ENCODE results near the gene ZNF594.
"Not testable (repeated sequence)": the region's sequence is repeated elsewhere in the genome, so short reads cannot be mapped to it uniquely, and the experiment has no call there.

The ZNF594 gene

DNA sequence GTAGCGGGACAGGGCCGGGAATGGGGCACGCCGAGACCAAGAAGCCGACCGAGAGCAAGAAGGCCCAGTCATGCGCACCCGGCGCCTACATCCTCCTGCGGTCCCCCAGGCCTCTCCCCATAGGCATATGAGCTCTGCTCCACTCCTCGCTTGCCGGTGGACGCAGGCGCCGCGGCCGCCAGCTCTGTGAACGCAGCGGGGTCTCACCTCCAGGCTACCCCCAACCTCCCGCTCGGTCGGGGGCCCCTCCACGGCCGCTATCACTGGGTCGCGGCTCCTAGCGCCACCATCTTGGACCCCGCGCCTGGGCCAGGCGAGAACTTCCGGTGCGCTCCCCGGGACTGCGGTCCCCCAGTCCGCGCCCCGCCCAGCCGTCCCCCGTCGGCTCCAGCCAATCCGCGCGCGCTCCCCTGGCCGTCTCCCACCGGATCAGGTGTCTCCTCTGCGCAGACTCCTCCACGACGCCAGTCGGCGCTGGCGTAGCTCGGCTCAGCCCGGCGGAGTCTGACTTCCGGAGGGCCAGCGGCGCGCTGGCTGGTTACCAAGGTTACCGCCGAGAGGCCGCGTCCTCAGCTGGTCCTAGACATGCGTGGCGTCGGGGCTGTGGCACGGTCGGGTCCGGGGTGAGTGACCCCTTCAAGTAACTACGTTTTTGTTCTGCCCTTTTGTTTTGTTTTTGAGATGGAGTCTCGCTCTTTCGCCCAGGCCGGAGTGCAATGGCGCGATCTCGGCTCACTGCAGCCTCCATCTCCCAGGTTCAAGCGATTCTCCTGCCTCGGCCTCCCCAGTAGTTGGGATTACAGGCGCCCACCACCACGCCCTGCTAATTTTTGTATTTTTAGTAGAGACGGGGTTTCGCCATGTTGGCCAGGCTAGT lies at the start of gene ZNF594:
Gene ZNF594 (minus strand): TSS at position 328 of the 877 bp plus-strand sequence. CDS start 7,612 bp downstream, outside the sequence.
- peak; percentile 97 for DNase-seq

DNA sequence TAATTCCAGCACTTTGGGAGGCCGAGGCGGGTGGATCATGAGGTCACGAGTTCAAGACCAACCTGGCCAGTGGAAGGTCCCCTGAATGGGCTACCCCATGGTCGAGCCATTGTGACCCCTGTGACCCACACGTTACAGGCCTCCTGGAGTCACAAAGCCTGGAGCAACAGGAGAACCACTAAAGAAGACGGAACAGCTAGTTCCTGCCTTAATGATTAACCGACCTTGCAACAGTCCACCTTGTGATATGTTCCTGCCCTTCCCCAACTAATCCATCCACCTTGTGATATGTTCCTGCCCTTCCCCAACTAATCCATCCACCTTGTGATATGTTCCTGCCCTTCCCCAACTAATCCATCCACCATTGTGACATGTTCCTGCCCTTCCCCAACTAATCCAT lies 48.1 kb upstream of the ZNF594 start:
- not testable (repeated sequence) for DNase-seq

DNA sequence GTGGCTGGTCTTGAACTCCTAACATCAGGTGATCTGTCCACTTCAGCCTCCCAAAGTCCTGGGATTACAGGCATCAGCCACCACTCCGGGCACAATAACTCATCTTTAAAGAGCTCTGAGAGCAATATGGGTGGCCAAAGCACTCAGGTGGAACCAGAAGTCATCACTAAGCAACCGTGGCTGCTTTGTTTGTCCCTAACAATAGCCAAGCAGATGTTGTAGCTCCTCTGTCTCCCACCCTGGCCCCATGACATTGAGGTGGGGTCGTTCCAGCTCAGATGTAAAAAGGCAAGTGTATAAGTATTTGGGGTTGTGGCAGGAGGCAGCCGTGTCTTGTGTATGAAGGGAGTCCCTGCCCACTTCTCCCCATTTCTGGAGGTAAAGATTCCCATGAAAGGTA lies 46.7 kb upstream of the ZNF594 start:
- DNase-seq: no peak

DNA sequence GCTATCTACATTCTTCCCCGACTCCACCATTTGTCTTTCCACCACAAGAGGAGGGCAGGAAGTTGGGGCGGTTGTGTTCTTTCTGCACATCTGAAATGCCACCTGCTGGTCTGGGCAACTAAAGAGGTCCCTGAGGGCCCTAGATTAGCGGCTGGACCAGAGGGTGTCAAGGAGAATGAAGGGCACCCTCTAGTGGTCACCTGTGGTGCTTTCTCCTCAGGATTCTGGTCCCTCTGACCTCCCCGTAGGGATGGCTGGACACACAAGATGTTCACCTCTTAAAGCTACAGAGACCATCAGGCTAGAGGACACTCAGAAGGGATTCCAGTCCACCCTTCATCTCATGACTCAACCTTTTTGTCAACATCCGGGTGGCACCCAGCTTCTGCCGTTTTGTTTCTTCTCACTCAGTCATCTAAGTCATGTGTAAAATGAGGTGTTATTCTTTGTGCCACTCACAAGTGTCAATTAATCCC lies 45.9 kb upstream of the ZNF594 start:
- no peak for DNase-seq

DNA sequence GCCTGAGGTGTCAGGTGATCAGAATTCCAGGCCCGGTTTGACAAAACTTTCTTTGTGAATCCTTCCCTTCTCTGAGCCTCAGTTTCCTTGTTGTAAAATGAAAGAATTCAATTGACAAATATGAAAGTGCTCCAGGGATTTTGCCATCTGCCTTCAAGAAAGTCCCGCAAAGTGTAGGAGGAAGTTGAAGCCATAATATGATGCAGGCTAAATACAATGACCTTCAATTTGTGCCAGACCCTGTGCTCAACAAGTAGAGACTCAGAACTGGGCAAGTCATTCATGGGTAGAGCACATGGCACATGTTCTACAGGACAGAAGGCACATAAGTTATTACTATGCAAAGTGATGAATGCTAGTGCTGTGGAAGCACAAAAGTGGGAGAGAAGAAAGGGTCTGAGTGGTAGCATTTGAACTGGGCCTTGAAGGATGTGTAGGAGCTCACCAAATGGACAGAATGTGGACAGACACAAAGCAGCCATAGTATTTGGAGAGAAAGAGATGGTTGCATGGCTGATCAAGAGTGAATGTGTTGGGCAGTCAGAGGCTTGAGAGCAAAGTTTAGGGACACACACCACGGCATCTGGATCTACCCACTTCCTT lies 45.4 kb upstream of the ZNF594 start:
- DNase-seq: no peak

DNA sequence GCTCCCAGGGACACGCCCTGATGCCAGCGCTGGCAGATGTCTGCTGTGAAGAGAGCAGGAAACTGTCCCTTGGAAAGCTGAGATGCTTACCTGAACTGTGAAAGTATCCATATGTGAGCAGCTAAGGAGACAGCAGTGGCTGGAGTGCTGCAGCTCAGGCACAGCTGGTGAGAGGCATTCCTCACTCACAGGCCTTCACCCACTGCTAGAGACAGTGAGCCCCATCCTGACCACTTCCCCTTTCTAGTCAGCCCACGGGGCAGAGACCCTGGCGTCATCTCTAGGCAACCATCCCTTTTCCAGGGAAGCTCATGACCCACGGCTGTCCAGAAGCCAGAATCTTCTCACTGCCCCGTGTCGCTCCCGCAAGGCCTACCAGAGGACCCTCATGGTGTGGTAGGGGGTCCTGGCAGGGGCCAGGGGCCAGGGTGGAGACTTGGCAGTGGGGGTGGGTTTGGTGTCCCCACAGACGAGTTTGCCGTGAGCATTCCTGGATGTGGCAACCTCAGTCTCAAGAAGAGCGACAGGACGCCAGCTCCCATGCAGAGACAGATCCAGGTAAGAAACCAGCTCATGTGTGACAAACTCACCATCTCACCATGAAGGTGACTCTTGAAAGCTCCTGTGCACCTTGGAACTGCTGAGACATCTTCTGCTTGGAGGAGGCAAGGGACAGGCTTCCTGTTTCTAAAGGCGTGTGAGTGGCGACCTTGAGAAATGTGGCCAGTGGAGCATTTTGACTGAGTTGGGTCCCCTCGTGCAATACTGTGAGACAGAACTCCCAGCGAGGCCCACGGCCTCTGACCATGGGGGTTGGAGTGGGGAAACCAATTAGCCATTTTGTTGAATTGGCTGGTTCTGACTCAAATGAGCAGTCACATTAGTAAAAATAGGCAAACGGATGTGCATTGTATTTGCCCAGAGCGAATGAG lies 43.2 kb upstream of the ZNF594 start, which contains the start of gene SCIMP:
Gene SCIMP (minus strand): TSS at position 216 of the 932 bp plus-strand sequence. CDS start 105 bp downstream, at position 111.
- DNase-seq: no peak

DNA sequence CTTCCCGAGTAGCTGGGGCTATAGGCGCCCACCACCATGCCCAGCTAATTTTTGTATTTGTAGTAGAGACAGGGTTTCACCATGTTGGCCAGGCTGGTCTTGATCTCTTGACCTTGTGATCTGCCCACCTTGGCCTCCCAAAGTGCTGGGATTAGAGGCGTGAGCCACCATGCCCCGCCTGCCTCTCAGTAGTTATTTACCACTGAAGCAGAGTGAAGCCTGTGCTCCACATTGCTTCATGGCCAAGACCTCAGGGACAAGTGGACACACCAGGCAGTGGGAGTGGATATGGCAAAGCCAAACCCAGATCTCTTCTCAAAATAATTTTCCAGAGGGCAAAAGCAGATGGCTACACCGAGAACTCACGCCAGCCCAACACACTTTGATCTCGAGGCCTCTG lies 41.8 kb upstream of the ZNF594 start:
- not testable (repeated sequence) for DNase-seq

DNA sequence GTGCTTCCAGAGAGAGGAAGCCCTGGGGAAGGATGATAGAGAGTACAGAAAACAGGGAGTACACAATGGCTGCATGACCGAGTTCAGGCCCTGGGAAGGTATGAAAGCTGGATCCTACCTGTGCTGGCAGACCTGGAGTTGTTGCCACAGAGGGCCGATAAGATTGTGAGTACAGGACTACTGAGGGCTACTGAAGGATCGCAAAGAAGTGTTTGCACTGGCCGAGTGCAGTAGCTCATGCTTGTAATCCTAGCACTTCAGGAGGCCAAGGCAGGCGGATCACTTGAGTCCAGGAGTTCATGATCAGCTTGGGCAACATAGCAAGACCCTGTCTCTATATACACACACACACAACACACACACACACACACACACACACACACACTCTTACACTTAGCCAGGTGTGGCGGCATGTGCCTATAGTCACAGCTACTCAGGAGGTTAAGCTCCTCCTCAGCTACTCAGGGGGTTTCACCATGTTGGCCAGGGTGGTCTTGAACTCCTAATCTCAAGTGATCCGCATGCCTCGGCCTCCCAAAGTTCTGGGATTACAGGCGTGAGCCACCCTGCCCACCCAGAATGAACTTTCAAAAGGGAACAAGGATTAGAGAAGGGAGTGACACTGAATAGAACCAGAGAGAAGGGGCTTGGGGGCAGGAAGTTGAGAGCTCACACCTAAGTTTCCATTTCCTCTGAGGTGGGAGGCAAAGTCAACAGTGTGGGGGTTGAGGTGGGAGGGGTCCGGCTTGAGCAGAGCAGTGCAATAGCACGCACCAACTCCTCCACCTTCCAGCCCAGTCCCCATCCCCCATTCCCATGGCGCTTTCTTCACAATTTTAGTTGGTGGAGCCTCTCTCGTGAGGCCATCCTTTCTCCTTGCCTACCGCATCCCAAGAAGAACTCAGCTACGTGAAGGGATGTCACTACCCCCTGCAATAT lies 35.5 kb upstream of the ZNF594 start:
- no peak for DNase-seq

DNA sequence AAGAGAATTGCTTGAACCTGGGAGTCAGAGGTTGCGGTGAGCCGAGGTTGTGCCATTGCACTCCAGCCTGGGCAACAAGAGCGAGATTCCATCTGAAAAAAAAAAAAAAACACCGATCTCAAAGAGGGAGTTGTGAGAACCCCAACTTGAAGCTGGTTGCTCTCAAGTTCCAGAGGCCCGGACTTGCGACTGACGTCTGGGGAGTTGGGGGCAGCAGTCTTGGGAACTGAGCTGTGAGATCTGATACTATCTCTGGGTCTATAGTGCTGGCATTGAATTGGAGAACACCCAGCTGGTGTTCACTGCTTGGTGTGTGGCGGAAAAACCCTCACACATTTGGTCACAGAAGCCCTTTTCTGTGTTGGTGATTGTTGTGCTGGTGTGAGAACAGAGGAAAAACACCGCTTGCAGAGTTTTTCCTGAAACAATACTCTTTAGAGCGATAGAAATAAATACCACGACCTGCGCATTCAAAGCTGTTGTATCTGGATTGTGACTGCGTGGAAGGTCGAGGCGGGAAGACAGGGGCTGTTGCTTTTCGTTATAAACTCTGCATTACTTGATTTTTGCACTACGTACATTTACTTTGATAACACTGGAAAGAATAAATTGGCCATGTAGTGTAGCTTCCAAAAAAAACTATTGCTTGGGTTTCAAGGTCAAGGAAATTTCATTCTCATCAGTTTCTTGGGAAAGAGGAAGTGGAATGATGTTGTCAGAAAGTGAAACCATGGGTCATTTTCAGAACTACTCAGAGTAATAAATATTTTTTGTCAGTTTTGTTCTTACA lies 34.2 kb upstream of the ZNF594 start:
- DNase-seq: no peak

DNA sequence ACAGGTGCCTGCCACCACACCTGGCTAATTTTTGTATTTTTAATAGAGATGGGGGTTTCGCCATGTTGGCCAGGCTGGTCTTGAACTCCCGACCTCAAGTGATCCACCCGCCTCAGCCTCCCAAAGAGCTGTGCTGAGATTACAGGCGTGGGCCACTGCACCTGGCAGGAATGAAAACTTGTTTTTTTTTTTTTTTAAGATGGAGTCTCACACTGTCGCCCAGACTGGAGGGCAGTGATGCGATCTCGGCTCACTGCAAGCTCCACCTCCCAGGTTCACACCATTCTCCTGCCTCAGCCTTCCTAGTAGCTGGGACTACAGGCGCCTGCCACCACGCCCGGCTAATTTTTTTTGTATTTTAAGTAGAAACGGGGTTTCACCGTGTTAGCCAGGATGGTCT lies 30.2 kb upstream of the ZNF594 start:
- not testable (repeated sequence) for DNase-seq

DNA sequence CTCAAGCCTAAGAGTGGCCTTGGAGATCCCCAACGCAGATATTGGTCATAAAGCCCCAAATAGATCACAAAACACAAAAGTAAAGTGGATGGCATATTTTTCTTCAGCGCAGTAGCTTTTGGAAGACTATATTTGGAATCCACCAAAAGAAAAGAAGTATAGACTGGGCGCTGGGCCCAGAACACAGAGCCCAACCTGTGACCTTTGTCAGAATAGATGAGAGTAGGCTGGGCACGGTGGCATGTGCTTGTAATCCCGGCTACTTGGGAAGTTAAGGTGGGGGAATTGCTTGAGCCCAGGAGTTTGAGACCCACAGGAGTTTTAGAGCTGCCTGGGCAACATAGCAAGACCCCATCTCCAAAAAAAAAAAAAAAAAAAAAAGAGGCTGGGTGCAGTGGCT lies 28.4 kb upstream of the ZNF594 start:
- no peak for DNase-seq

DNA sequence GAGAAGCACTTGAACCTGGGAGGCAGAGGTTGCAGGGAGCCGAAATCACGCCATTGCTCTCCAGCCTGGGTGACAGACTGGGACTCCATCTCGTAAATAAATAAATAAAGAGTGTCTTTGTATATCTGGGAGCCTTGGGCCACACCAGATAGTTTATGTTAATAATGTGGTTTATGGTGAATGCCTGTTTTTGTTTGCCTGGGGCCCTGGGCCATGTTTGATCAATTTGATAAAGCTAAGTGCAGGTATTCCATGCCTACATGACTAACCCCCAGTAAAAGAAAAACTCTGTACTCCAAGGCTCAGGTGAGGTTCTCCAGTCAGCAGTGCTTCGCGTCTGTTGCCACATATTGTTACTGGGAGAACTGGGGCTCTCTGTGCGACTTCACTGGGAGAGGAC lies 27.9 kb upstream of the ZNF594 start:
- no peak for DNase-seq

DNA sequence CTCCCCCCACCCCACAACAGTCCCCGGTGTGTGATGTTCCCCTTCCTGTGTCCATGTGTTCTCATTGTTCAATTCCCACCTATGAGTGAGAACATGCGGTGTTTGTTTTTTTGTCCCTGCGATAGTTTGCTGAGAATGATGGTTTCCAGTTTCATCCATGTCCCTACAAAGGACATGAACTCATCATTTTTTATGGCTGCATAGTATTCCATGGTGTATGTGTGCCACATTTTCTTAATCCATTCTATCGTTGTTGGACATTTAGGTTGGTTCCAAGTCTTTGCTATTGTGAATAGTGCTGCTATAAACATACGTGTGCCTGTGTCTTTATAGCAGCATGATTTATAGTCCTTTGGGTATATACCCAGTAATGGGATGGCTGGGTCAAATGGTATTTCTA lies 25.9 kb upstream of the ZNF594 start:
- not testable (repeated sequence) for DNase-seq

DNA sequence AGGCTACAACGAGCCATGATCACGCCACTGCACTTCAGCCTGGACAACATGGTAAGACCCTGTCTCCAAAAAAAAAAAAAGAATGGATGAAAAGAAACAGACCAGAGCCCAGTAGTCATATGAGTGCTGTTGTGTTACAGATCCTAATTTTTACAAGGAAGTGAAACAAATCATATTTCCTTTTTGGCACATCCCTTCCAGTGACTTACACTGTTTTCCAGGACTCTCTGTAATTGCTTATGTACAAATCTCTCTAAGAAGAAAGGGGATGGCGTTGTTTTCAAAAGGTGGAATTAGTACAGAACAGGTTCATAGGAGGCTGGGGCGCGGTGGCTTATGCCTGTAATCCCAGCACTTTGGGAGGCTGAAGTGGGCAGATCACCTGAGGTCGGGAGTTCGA lies 19.8 kb upstream of the ZNF594 start:
- no peak for DNase-seq

DNA sequence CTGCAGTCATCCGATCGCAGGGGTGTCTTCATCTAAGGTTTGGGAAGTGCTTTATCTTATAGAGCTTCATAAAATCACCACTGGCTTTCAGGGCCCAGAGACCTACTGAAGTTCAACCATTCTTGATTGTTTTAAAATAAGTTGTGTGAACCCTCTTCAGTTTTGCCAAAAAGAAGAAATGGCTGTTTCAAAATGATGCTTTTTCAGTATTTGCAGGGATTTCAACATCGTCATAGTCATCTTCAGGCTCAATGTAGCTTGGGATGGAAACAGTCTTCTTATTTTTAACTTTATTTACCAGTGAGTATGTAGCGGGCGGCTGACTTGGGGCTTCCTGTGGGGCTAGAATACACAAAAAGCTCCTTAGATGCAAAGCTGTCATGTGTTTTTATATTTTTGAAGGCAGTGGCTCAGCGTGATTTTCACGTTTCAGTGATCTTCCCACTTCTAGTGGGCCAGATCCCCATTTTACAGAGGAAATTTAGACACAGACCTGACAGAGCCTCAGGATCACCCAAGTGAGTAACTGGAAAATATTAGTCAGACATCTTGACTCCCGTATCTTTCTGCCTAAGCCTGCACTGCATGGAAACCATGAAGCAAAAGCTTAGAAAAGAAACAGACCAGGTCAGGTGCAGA lies 19.1 kb upstream of the ZNF594 start:
- DNase-seq: no peak

DNA sequence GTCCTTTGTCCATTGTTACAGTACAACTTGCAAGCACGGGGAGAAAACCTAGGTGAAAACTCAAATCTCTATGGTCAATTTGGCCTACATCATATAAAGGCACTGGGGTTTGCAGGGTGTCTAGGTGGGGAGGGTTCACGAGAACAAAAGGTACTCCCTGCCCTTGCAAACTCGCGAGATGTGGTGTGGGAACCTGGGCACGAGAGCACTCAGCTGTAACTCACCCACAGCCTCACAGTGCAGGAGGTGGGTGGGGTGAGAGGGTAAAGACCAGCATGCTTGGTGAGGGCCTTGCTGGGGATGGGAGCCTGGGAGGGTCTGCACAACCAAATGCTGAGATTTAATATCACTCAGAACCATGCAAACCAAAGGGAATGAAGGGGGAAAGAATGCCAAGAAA lies 18.4 kb upstream of the ZNF594 start:
- no peak for DNase-seq

DNA sequence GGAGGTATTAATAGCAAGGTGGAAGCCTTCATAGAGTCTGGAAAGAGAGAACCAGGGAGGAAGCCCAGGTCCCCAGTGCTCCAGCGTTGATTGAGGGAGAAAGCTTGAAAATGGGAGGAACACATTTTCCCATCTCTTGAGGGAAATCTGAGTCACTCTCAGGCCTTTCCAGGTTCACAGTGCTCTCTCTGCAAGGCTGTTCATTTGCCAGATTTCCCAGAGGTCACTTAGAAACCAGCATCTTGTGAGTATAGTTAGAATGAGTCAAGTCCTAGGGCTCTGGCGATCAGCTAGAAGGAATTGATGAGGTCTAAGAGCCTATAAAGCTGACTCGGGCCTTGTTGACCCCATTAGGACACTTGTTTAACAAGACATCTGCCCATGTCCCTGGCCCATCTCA lies 17.7 kb upstream of the ZNF594 start:
- no peak for DNase-seq

DNA sequence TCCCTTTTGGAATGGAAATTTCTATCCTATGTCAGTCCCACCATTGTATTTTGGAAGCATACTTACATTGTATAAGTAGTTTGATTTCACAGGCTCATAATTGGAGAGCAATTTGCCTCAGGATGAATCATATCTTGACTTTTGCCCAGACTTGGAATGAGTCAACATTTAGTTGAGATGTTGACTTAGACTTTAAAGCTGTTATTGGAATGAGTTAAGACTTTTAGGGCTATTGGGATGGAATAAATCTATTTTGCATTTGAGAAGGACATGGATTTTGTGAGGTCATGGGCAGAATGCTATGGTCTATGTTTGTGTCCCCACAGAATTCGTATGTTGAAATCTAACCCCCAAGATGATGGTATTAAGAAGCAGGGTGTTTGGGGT lies 12.2 kb upstream of the ZNF594 start:
- DNase-seq: no peak

DNA sequence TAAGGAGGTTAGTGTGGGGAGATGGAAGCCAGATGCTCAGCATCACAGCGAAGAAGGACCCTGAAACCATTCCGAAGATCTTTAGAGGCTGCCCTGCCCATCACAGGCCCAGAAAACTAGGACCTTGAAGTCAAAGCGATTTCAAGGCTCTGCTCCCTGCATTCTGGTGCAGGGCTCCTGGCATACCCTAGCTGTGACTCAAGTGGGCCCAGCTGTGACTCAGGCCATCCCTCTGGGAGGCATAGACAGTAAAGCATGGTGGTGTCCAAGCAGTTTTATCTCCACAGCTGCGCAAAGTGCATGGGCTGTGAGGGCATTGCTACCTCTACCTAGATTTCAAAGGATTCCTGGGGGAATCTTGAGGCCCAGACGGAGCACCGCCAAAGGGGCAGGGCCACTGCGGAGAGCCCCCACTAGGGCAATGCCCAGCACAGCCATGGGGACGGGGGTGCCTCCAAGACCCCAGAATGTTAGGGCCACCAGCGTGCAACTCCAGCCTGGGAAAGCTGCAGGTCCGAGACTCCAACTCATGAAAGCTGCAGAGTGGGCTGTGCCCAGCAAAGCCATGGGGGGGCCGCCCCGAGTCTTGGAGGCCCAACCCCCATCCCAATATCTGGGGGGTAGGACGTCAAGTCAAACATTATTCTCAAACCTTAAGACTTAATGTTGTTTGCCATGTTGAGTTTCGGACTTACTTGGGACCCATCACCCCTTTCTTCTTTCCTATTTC lies 11.7 kb upstream of the ZNF594 start:
- no peak for DNase-seq

DNA sequence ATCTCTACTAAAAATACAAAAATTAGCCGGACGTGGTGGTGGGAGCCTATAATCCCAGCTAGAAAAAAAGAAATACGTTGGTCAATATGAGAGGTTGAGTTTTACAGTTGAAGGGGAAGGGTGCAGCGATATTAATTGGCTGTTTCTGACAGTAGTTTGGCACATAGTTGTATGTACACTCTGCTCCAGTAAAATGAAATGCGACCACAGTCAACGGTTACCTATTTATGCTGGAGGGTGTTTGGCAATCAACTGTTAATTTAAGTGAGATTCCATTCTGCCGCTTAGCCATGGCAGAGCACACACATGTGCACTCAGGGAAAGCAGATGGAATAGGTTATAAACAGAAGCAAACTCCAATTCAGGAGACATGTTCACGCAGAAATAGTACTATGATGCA lies 9.3 kb upstream of the ZNF594 start:
- DNase-seq: no peak

Data from activated CD4-positive, alpha-beta T cell treated with anti-CD3 and anti-CD28 coated beads, Interleukin-2, amount 50 U/mL, for 1 hour (primary cell).